Measurements from ENCODE around the gene PARD3B. TPM values are rescaled to one million over a fixed set of nuclear protein-coding genes. Genes with fewer than 3 reads are reported as not detected.

The PARD3B gene
- total and polyA plus RNA-seq, 2 of the 4 experiments (the other 2 are of a cell fraction), result 3.3 to 15.6 TPM

- no peaks in the 10 kb centered on the region; the same call in 1 of the 2 replicates for H3K9me1 ChIP-seq (ENCODE audit: insufficient read depth, low read length)
Measured at GRCh38 chr2:205474741-205475415, 929.6 kb downstream of the PARD3B start.

More at GRCh38 chr2:205474741-205475415, 929.6 kb downstream of the PARD3B start:
- H3K18ac ChIP-seq (ENCODE audit: low read depth, low read length), result no peak overlapping the region
- H4K8ac ChIP-seq (ENCODE audit: low read depth in 2 of 2, low read length in 2 of 2), result no peak overlapping the region
- H2BK120ac ChIP-seq (ENCODE audit: low read depth, low read length), result no peak overlapping the region
- no peaks in the 10 kb centered on the region for H3K9me3 ChIP-seq (ENCODE audit: control insufficient read depth, insufficient read depth, low read length)
- ChIA-PET CTCF (interaction anchor here (1.3 kb wide), 1 partner anchor 202 kb away, joined by 3 read pairs; no protein-coding TSS in a partner anchor), POLR2A (ENCODE audit: unreplicated experiment) (no interaction called here)
- H2BK20ac ChIP-seq (ENCODE audit: low read depth, low read length), result no peak overlapping the region
- ATAC-seq (ENCODE audit: low read depth) (peak; percentile 29; the same call in 1 of the 2 replicates), DNase-seq (peak; percentile 62)
- no peak overlapping the region for H2AK5ac ChIP-seq (ENCODE audit: low read depth, low read length)
- in situ Hi-C loops (cut with MboI; ENCODE audit: low sequenced_read_pairs), result no loop called here
- H3K9ac ChIP-seq (ENCODE audit: low read depth, low read length), result no peak overlapping the region
- no peak overlapping the region for H3K23ac ChIP-seq (ENCODE audit: low read depth, low read length)
- H4K20me1 ChIP-seq (ENCODE audit: insufficient read depth, low read length), result no peaks in the 10 kb centered on the region
- dilution Hi-C loops (cut with HindIII; ENCODE audit: low sequenced_read_pairs, unreplicated experiment), result no loop called here
- no peak overlapping the region for H2AK9ac ChIP-seq (replicated peaks; ENCODE audit: low read depth, low read length, poor library complexity)
- no peak overlapping the region for H3K4ac ChIP-seq (ENCODE audit: low read depth, low read length)
- no peak overlapping the region for H3K4me3 ChIP-seq (ENCODE audit: insufficient read depth, low read depth, low read length)
- no peak overlapping the region for H3K56ac ChIP-seq (ENCODE audit: extremely low read depth, insufficient read depth, low read length)
- peaks cover 4% of the 10 kb centered on the region for H3K4me1 ChIP-seq (ENCODE audit: control insufficient read depth, insufficient read depth, low read length)
- no CpG with 5 or more reads among the region's 6 CpGs for WGBS, 2 experiments (ENCODE audit: extremely low coverage in 2 of 2, insufficient read length in 1 of 2)
- TF ChIP-seq RFX5 (IDR thresholded peaks at IDR 0.05; ENCODE audit: low read depth, low read length) (no peak), MXI1 (IDR thresholded peaks at IDR 0.05; ENCODE audit: borderline replicate concordance, low read depth, low read length) (no peak), CHD1 (IDR thresholded peaks at IDR 0.05; ENCODE audit: low read depth, low read length) (no peak), BHLHE40 (IDR thresholded peaks at IDR 0.05; ENCODE audit: low read depth, low read length) (no peak), RAD21 (IDR thresholded peaks at IDR 0.05; ENCODE audit: low read length) (no peak), CEBPB (IDR thresholded peaks at IDR 0.05; ENCODE audit: low read depth, low read length) (no peak)
- TF ChIP-seq, protein P1, sequence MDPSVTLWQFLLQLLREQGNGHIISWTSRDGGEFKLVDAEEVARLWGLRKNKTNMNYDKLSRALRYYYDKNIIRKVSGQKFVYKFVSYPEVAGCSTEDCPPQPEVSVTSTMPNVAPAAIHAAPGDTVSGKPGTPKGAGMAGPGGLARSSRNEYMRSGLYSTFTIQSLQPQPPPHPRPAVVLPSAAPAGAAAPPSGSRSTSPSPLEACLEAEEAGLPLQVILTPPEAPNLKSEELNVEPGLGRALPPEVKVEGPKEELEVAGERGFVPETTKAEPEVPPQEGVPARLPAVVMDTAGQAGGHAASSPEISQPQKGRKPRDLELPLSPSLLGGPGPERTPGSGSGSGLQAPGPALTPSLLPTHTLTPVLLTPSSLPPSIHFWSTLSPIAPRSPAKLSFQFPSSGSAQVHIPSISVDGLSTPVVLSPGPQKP (IDR thresholded peaks at IDR 0.05; ENCODE audit: borderline replicate concordance, low read depth, low read length), result no peak
- no peak overlapping the region for H3K4me2 ChIP-seq (ENCODE audit: low read depth, low read length)
- no TSS peak for BruUV-seq (replicated peaks)
- no peak overlapping the region for H2AFZ ChIP-seq (replicated peaks; ENCODE audit: low read length, poor library complexity)
- H3K27me3 ChIP-seq (ENCODE audit: control insufficient read depth, insufficient read depth, low read length), result no peaks in the 10 kb centered on the region
- H3K36me3 ChIP-seq (ENCODE audit: control insufficient read depth, insufficient read depth, low read length), result no peaks in the 10 kb centered on the region
- H3K14ac ChIP-seq (replicated peaks; ENCODE audit: low read depth, low read length), result no peak overlapping the region
- no peak overlapping the region for H4K91ac ChIP-seq (ENCODE audit: insufficient read depth, low read depth, low read length)
- H2BK5ac ChIP-seq (ENCODE audit: low read depth, low read length, poor library complexity, severe bottlenecking), result no peak overlapping the region
- H4K5ac ChIP-seq (ENCODE audit: low read depth, low read length), result no peak overlapping the region
- intact Hi-C loops (cut with micrococcal nuclease), result no loop called here
- no peak overlapping the region for H2BK15ac ChIP-seq (ENCODE audit: low read depth, low read length)
- 0 out of 4 replicates have a peak, but pooled peaks cover 0 to 4% of the 10 kb centered on the region in 2 experiments for H3K79me1 ChIP-seq (ENCODE audit: low read depth in 1 of 2, low read length in 2 of 2)
- no peak overlapping the region for H3K27ac ChIP-seq (ENCODE audit: insufficient read depth, low read length)
